Astrocyte (in vitro differentiated cells and primary cell): ENCODE results near the gene PLXNB1. TPM values are rescaled to one million over a fixed set of nuclear protein-coding genes. Genes with fewer than 3 reads are reported as not detected.

Experiments used
- DNase-seq: peaks from one replicate; pipeline ENCODE4 v3.0.0-alpha.2; 2010; ENCODE audit warnings: low read depth
- FAIRE-seq: peaks from 2 replicates; lab custom pipeline; 2011; peaks lifted over from hg19 to GRCh38; lab: Jason Lieb, UNC
- H2AFZ ChIP-seq: 2 replicates; pipeline ENCODE4 v1.6.0; 2012; ENCODE audit warnings: low read depth, low read length, inconsistent platforms
- H3K27ac ChIP-seq: 2 replicates; pipeline ENCODE4 v1.5.1; 2011; ENCODE audit warnings: low read depth, low read length, inconsistent platforms
- H3K27me3 ChIP-seq: 2 replicates; pipeline ENCODE4 v1.6.0; 2011; ENCODE audit warnings: low read length, inconsistent platforms; ENCODE audit not compliant: insufficient read depth
- H3K36me3 ChIP-seq: 2 replicates; pipeline ENCODE4 v1.5.1; 2011; ENCODE audit warnings: low read length, inconsistent platforms; ENCODE audit not compliant: insufficient read depth
- H3K4me1 ChIP-seq: 2 replicates; pipeline ENCODE4 v1.5.1; 2011; ENCODE audit warnings: low read length, inconsistent platforms; ENCODE audit not compliant: insufficient read depth
- H3K4me2 ChIP-seq: 2 replicates; pipeline ENCODE4 v1.6.0; 2012; ENCODE audit warnings: low read length, inconsistent platforms
- H3K4me3 ChIP-seq: 2 replicates; pipeline ENCODE4 v1.5.1; 2011; ENCODE audit warnings: low read depth, mild to moderate bottlenecking, low read length, inconsistent platforms; ENCODE audit not compliant: insufficient read depth
- H3K79me2 ChIP-seq: 2 replicates; pipeline ENCODE4 v1.6.0; 2012; ENCODE audit warnings: mild to moderate bottlenecking, low read length, inconsistent platforms; ENCODE audit not compliant: insufficient read depth
- H3K9ac ChIP-seq: 2 replicates; pipeline ENCODE4 v1.6.0; 2012; ENCODE audit warnings: mild to moderate bottlenecking, low read length, inconsistent platforms
- H3K9me3 ChIP-seq: 2 replicates; pipeline ENCODE4 v1.5.1; 2012; ENCODE audit warnings: low read depth, mild to moderate bottlenecking, low read length, inconsistent platforms; ENCODE audit not compliant: insufficient read depth
- H4K20me1 ChIP-seq: 2 replicates; pipeline ENCODE4 v1.6.0; 2012; ENCODE audit warnings: low read length, inconsistent platforms; ENCODE audit not compliant: insufficient read depth
- H3K27ac Mint-ChIP-seq: one replicate; pipeline ENCODE4 v1.8.0; 2021; ENCODE audit warnings: mild to moderate bottlenecking, mixed read lengths; ENCODE audit not compliant: unreplicated experiment
- H3K27me3 Mint-ChIP-seq: one replicate; pipeline ENCODE4 v1.8.0; 2021; ENCODE audit warnings: low read depth, mixed read lengths; ENCODE audit not compliant: unreplicated experiment
- H3K36me3 Mint-ChIP-seq: one replicate; pipeline ENCODE4 v1.8.0; 2021; ENCODE audit warnings: low read depth, mixed read lengths; ENCODE audit not compliant: unreplicated experiment
- H3K4me1 Mint-ChIP-seq: one replicate; pipeline ENCODE4 v1.8.0; 2021; ENCODE audit warnings: low read depth, mixed read lengths; ENCODE audit not compliant: unreplicated experiment
- H3K4me3 Mint-ChIP-seq: one replicate; pipeline ENCODE4 v1.8.0; 2021; ENCODE audit warnings: mild to moderate bottlenecking, moderate library complexity, mixed read lengths; ENCODE audit not compliant: unreplicated experiment
- H3K9me3 Mint-ChIP-seq: one replicate; pipeline ENCODE4 v1.8.0; 2021; ENCODE audit warnings: mild to moderate bottlenecking, mixed read lengths; ENCODE audit not compliant: unreplicated experiment
- CTCF ChIP-seq: IDR thresholded peaks from 2 replicates; pipeline ENCODE4 v1.5.1; 2011; ENCODE audit warnings: low read depth, mild to moderate bottlenecking, inconsistent platforms, low read length, moderate library complexity; ENCODE audit not compliant: insufficient read depth
- EZH2 ChIP-seq: IDR thresholded peaks from 2 replicates; pipeline ENCODE4 v1.6.1; 2012; ENCODE audit warnings: mild to moderate bottlenecking, low read length, inconsistent platforms; ENCODE audit not compliant: insufficient read depth
- total RNA-seq: library from RNA; stranded (reverse); gene quantifications from 2 replicates; pipeline ENCODE4 v1.2.1, GENCODE V29; 2021

The PLXNB1 gene
- total RNA-seq, 1 donor from 2014 or later: 59.2 TPM

- Histone ChIP-seq H3K4me3 (no peak overlapping the region), H4K20me1 (peaks cover 14% of the 10 kb centered on the region), H2AFZ (no peak overlapping the region), H3K27me3 (no peaks in the 10 kb centered on the region), H3K4me2 (peak overlapping the region; percentile 87), H3K36me3 (peaks cover 21% of the 10 kb centered on the region), H3K4me1 (peaks cover 26% of the 10 kb centered on the region), H3K79me2 (peaks cover 41% of the 10 kb centered on the region), H3K9ac (peak overlapping the region; percentile 97), H3K27ac (peak overlapping the region; percentile 100), H3K9me3 (no peaks in the 10 kb centered on the region)
- H3K36me3 Mint-ChIP-seq: peaks cover 22% of the 10 kb centered on the region
- H3K27ac Mint-ChIP-seq: peak overlapping the region; percentile 94
- no peak for FAIRE-seq
- TF ChIP-seq CTCF (no peak), EZH2 (no peak)
- no peak for DNase-seq
- H3K27me3 Mint-ChIP-seq: no peaks in the 10 kb centered on the region
- H3K9me3 Mint-ChIP-seq: no peaks in the 10 kb centered on the region
- H3K4me1 Mint-ChIP-seq: peaks cover 14% of the 10 kb centered on the region
- H3K4me3 Mint-ChIP-seq: no peak overlapping the region
These were observed 35.3 kb upstream of the PLXNB1 start for GRCh38 chr3:48465237-48465530.

- peaks cover 21% of the 10 kb centered on the region for H3K36me3 Mint-ChIP-seq
- Histone ChIP-seq H2AFZ (no peak overlapping the region), H3K9ac (peak overlapping the region; percentile 97)
These were observed 34.9 kb upstream of the PLXNB1 start for GRCh38 chr3:48464713-48465221.

More at GRCh38 chr3:48464713-48465221, 34.9 kb upstream of the PLXNB1 start:
- H3K27me3 ChIP-seq: no peaks in the 10 kb centered on the region
- Mint-ChIP-seq H3K4me3 (no peak overlapping the region), H3K27ac (peak overlapping the region; percentile 94), H3K9me3 (no peaks in the 10 kb centered on the region), H3K4me1 (peaks cover 11% of the 10 kb centered on the region), H3K27me3 (no peaks in the 10 kb centered on the region)
- H3K9me3 ChIP-seq: no peaks in the 10 kb centered on the region
- peaks cover 23% of the 10 kb centered on the region for H3K36me3 ChIP-seq
- no peak for FAIRE-seq
- TF ChIP-seq CTCF: no peak
- TF ChIP-seq EZH2: no peak
- peak overlapping the region; percentile 100 for H3K27ac ChIP-seq
- H3K4me3 ChIP-seq: no peak overlapping the region
- peaks cover 37% of the 10 kb centered on the region for H3K79me2 ChIP-seq
- no peak for DNase-seq
- peak overlapping the region; percentile 87 for H3K4me2 ChIP-seq
- H3K4me1 ChIP-seq: peaks cover 26% of the 10 kb centered on the region
- H4K20me1 ChIP-seq: peaks cover 14% of the 10 kb centered on the region
